GM12865 (cell line): Measurements from ENCODE around the gene RBM15.
A peak's percentile ranks its signal among the peaks of the same experiment; 100 is the strongest.

Experiments
- DNase-seq: peaks from one replicate; pipeline ENCODE4 v3.0.0; 2010; ENCODE audit warnings: low read depth
- H3K4me3 ChIP-seq: 2 replicates; pipeline ENCODE4 v1.5.1; 2011; ENCODE audit warnings: mild to moderate bottlenecking, low read depth, low read length, control low read depth
- TF ChIP-seq, protein P1 (sequence below): IDR thresholded peaks from 2 replicates; pipeline ENCODE4 v1.5.1; 2011; ENCODE audit warnings: low read length, control low read depth, low read depth, inconsistent platforms; ENCODE audit not compliant: insufficient read depth; ENCODE audit errors: missing control alignments

Gene RBM15

DNA sequence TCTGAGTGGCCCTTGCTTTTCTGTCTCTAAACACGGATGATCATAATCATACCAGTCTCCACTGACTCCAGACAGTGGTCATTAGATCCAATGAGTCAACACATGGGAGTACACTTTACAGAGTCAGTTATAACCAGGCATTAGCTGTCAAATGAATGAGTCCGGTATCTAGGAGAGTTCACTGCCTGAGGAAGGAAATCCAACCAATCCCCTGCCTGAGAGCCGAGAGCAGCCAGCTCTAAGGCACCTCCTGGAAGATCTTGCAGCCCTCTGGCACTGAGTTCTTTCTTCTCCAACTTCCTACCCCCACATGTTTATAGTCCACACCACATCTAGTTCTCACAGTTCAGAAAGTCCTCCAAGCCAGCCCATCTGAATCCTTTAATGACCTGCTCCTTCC lies 29.4 kb upstream of the RBM15 start:
- TF ChIP-seq, protein P1, sequence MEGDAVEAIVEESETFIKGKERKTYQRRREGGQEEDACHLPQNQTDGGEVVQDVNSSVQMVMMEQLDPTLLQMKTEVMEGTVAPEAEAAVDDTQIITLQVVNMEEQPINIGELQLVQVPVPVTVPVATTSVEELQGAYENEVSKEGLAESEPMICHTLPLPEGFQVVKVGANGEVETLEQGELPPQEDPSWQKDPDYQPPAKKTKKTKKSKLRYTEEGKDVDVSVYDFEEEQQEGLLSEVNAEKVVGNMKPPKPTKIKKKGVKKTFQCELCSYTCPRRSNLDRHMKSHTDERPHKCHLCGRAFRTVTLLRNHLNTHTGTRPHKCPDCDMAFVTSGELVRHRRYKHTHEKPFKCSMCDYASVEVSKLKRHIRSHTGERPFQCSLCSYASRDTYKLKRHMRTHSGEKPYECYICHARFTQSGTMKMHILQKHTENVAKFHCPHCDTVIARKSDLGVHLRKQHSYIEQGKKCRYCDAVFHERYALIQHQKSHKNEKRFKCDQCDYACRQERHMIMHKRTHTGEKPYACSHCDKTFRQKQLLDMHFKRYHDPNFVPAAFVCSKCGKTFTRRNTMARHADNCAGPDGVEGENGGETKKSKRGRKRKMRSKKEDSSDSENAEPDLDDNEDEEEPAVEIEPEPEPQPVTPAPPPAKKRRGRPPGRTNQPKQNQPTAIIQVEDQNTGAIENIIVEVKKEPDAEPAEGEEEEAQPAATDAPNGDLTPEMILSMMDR = no peak
- H3K4me3 ChIP-seq = no peak overlapping the region
- no peak for DNase-seq

DNA sequence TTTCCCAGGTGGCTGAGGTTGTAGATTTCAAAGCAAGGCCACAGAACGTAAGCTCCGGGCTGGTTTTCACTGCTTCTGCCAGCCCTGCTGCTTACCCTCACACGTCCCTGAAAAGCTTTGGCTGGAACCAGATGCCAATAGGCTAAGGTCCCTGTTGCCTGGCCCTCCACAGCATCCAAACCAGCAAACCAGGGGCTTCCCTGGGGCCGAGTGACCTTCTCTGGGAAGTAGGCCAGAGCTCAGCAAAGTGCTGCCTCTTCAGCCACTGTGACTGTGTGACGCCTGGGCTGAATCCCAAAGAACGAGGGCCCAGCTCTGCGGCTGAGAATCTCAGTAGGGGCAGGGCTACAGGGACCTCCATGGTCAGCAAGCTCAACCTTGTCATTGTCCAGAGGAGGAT lies 28.9 kb upstream of the RBM15 start:
- H3K4me3 ChIP-seq = no peak overlapping the region
- TF ChIP-seq, protein P1 = no peak
- no peak for DNase-seq

DNA sequence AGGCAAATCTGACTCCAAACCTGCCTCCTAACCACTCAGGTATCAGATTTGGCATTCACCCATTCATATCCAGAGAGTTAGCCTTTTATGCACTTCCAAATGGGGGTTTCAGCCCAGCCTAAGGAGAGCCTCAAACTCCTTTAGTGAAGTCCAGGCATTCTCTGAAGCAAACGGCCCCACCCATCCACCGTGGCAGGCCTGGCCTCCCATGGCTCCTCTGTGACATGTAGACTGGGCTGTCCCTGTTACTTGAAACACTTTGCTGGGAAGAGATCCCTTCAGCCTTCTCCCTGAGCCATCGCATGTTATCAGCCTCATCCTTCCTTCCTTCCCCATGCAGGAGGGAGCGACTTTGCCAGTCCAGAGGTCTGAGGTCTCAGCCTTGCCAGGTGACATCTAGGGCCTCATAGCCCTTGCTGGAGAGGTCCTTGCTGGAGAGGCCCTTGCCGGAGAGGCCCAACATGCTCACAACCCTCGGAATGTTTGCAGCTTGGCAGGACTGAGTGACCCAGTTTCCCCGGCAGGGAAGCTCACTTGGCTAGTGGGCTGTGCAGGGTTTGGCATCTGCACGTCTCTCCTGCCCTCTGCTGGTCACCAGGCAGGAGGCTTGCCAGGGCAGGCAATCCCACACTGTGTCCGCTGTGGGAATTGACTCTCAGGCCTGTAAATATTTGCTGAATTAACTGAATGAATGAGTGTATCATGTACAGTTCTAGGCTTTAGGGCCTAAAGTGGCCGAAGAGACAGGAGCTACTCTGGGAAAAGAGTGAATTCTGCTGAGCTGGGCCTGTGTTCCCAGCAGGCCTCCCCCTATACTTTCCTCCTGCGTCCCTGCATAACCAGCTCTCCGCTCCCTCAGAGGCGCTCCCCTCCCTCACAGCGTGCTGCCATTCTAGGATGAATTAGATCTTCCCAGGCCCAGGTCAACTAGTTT lies 26.7 kb upstream of the RBM15 start:
- H3K4me3 ChIP-seq = no peak overlapping the region
- DNase-seq = peak; percentile 77
- TF ChIP-seq, protein P1 = peak; percentile 91

DNA sequence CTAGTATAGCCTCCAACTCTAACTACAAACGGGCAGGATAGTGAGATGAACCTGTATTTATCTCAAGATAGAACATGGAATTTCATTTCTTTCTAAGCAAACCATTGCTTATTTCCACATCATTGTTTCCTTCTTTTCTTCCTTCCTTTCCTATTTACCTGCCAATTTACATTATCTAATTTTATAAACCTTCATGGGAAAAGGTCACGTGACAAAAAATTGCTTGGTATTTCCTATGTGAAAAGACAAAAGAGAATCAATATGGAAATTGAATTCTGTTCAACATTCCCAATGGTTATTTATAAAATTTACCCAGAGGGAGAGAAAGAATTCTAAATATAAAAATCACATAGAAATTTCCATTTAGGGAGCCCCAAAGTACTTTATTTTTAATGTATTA lies 22.4 kb upstream of the RBM15 start:
- no peak for DNase-seq
- H3K4me3 ChIP-seq = no peak overlapping the region
- TF ChIP-seq, protein P1 = no peak

DNA sequence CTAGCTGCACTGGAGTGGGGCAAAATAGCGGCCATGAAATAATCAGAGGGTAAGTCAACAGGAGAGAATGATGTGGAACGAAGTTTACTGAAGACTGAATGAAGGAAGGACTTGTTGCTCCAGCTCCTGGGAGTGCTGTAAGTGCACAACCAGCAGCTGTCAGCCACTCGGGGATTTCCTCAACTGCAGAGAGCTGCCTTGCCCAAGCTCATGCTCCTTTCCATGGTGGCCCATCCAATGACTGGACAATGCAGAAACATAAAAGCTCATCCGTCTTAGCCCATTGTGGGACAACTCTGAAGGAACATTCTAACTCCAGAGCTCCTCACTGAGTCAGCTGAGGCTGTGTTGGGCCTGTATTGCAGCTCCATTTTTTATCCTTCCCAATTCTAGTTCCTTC lies 21.1 kb upstream of the RBM15 start:
- no peak for DNase-seq
- no peak overlapping the region for H3K4me3 ChIP-seq
- TF ChIP-seq, protein P1 = no peak

DNA sequence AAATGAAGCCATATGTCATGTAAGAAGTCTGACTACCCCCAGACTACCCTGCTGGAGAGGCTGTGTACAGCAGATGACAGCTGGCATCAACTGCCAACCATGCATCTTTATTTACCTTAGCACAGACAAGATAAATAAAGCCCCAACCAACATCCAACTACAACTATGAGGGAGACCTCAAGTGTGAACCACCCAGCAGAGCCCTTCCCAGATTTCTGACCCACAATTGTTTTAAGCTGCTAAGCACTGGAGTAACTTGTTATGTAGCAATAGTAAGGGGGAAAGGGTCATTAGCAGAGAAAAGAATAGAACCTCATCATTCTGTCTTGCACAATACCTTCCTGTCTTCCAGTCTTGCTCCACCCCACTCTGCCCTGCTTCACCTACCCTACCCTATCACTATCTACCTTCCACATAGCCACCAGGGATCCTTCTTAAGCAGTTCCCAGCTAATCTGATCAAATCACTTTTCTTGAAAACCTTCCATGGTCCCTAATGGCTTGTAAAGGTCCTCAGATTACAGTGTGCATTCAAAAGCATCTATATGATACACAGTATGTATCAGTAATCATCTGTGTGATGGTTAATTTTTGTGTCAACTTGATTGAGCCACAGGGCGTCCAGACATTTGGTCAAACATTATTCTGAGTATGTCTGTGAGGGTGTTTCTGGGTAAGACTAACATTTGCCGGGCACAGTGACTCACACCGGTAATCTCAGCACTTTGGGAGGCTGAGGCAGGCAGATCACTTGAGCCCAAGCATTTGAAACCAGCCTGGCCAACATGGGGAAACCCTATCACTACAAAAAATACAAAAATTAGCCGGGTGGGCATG lies 19.6 kb upstream of the RBM15 start:
- no peak for DNase-seq
- TF ChIP-seq, protein P1 = no peak
- no peak overlapping the region for H3K4me3 ChIP-seq
